HepG2 (cell line): ENCODE measurements around the gene ZBTB26. TPM values are rescaled to one million over a fixed set of nuclear protein-coding genes. Genes with fewer than 3 reads are reported as not detected.

ENCODE experiments used
- BORCS8-MEF2B ChIP-seq: sonication (generic); formaldehyde crosslinking; IDR thresholded peaks from 2 replicates; pipeline ENCODE4 v1.8.0; 2022; ENCODE audit warnings: mild to moderate bottlenecking, missing genetic modification reagents
- CENPT ChIP-seq: sonication (generic); formaldehyde crosslinking; IDR thresholded peaks from 2 replicates; pipeline ENCODE4 v1.8.0; 2022; ENCODE audit warnings: low read depth, mild to moderate bottlenecking, moderate library complexity, missing genetic modification reagents
- CERS6 ChIP-seq: sonication (generic); formaldehyde crosslinking; IDR thresholded peaks from 2 replicates; pipeline ENCODE4 v1.5.0; 2020; ENCODE audit warnings: missing genetic modification reagents
- CREBL2 ChIP-seq: sonication (generic); formaldehyde crosslinking; IDR thresholded peaks from 2 replicates; pipeline ENCODE4 v1.8.1; 2023; ENCODE audit warnings: missing genetic modification reagents, mild to moderate bottlenecking, borderline replicate concordance
- GFI1 ChIP-seq: sonication (generic); formaldehyde crosslinking; IDR thresholded peaks from 2 replicates; pipeline ENCODE4 v1.5.0; 2020; ENCODE audit warnings: missing genetic modification reagents, mild to moderate bottlenecking, borderline replicate concordance
- GMEB2 ChIP-seq: IDR thresholded peaks from 2 replicates; pipeline ENCODE4 v1.6.1; 2016; ENCODE audit warnings: missing biosample characterization, missing genetic modification reagents, low read depth
- HMG20A ChIP-seq: IDR thresholded peaks from 2 replicates; pipeline ENCODE4 v1.6.1; 2016; ENCODE audit warnings: borderline replicate concordance
- HNF1B ChIP-seq: sonication (generic); formaldehyde crosslinking; IDR thresholded peaks from 2 replicates; pipeline ENCODE4 v1.5.1; 2020; ENCODE audit warnings: mild to moderate bottlenecking, moderate library complexity, missing genetic modification reagents
- IRF1 ChIP-seq: sonication (generic); formaldehyde crosslinking; IDR thresholded peaks from 2 replicates; pipeline ENCODE4 v1.4.0; 2020; ENCODE audit warnings: low read depth, mild to moderate bottlenecking, missing genetic modification reagents
- KDM5A ChIP-seq: fragments of 200-600 bp; sonication (generic); IDR thresholded peaks from 2 replicates; pipeline ENCODE4 v1.7.0; 2018; ENCODE audit warnings: antibody characterized with exemption, mild to moderate bottlenecking, low read length, borderline replicate concordance
- MTERF4 ChIP-seq: sonication (generic); formaldehyde crosslinking; IDR thresholded peaks from 2 replicates; pipeline ENCODE4 v1.8.0; 2023; ENCODE audit warnings: mild to moderate bottlenecking, missing genetic modification reagents
- NPAS2 ChIP-seq: sonication (generic); formaldehyde crosslinking; IDR thresholded peaks from 2 replicates; pipeline ENCODE4 v1.8.0; 2022; ENCODE audit warnings: mild to moderate bottlenecking, missing genetic modification reagents, borderline replicate concordance
- NR2F2 ChIP-seq: IDR thresholded peaks from 2 replicates; pipeline ENCODE4 v1.6.1; 2012; ENCODE audit warnings: low read depth, inconsistent platforms, borderline replicate concordance
- POLR2AphosphoS5 ChIP-seq: IDR thresholded peaks from 2 replicates; pipeline ENCODE4 v1.6.1; 2012; ENCODE audit warnings: low read depth, low read length
- YEATS2 ChIP-seq: sonication (generic); formaldehyde crosslinking; IDR thresholded peaks from 2 replicates; pipeline ENCODE4 v1.4.0; 2020; ENCODE audit warnings: missing genetic modification reagents, borderline replicate concordance
- ZBTB39 ChIP-seq: sonication (generic); formaldehyde crosslinking; IDR thresholded peaks from 2 replicates; pipeline ENCODE4 v1.5.0; 2020; ENCODE audit warnings: missing genetic modification reagents
- ZNF224 ChIP-seq: sonication (generic); formaldehyde crosslinking; IDR thresholded peaks from 2 replicates; pipeline ENCODE4 v1.5.0; 2020; ENCODE audit warnings: mild to moderate bottlenecking, missing genetic modification reagents
- ZNF296 ChIP-seq: sonication (generic); formaldehyde crosslinking; conservative IDR thresholded peaks from 2 replicates; pipeline ENCODE4 v1.5.0; 2020; ENCODE audit warnings: mild to moderate bottlenecking, missing genetic modification reagents
- ZNF816 ChIP-seq: sonication (generic); formaldehyde crosslinking; IDR thresholded peaks from 2 replicates; pipeline ENCODE4 v1.8.0; 2022; ENCODE audit warnings: missing genetic modification reagents, mild to moderate bottlenecking, borderline replicate concordance
- ZSCAN5A ChIP-seq: sonication (generic); formaldehyde crosslinking; IDR thresholded peaks from 2 replicates; pipeline ENCODE4 v1.8.0; 2022; ENCODE audit warnings: mild to moderate bottlenecking, missing genetic modification reagents, borderline replicate concordance
- polyA plus RNA-seq, 8 experiments: library from polyadenylated mRNA; depleted of rRNA in 3 of 8; stranded (reverse) in 7 of 8; unstranded in 1 of 8; fragments of >200 nt; fragmentation: Illumina TruSeq in 4 of 8; extraction: Trizol in 4 of 8; gene quantifications; 2 replicates each; pipeline versions ENCODE4 v1.2.1 to v1.2.3, GENCODE V29; 2011 to 2016; ENCODE audit warnings: low read depth in 4 of 8, missing spikeins in 1 of 8, mixed read lengths in 1 of 8; ENCODE audit not compliant: insufficient read depth in 1 of 8
- total RNA-seq, 5 experiments: library from RNA; depleted of rRNA; stranded (reverse); fragments of >200 nt; fragmentation: Illumina TruSeq; extraction: Trizol; gene quantifications; 2 replicates each; pipeline ENCODE4 v1.2.3, GENCODE V29; 2016; ENCODE audit warnings: low read depth in 1 of 5

ZBTB26 gene
- total and polyA plus RNA-seq, 2 of the 13 experiments (the other 11 are each of a cell fraction or from before 2014, with no cell fraction given): 4.5 to 8.6 TPM

GRCh38 chr9:122936464-122936863, 5.2 kb upstream of the ZBTB26 start (continued):
- TF ChIP-seq ZNF816 (no peak), CENPT (CRISPR knock-in tag) (no peak), BORCS8-MEF2B (no peak), CREBL2 (CRISPR knock-in tag) (no peak), ZNF296 (no peak), ZBTB39 (CRISPR knock-in tag) (no peak), GFI1 (no peak), CERS6 (CRISPR knock-in tag) (no peak), NR2F2 (peak; percentile 51; the same call in 1 of the 2 replicates), IRF1 (CRISPR knock-in tag) (no peak), POLR2AphosphoS5 (no peak), GMEB2 (CRISPR knock-in tag) (no peak), YEATS2 (peak; percentile 21; the same call in 1 of the 2 replicates), HNF1B (CRISPR knock-in tag) (peak; percentile 28; the same call in 1 of the 2 replicates), ZSCAN5A (CRISPR knock-in tag) (no peak), MTERF4 (CRISPR knock-in tag) (no peak), ZNF224 (CRISPR knock-in tag) (no peak), NPAS2 (CRISPR knock-in tag) (no peak), KDM5A (no peak), HMG20A (CRISPR knock-in tag) (0 out of 2 replicates have a peak, but pooled peaks have one; percentile 39)
